Erythroblast (primary cell): ENCODE results near the gene PLXND1.

Experiments
- GATA1 ChIP-seq: IDR thresholded peaks from 2 replicates; pipeline ENCODE4 v1.6.1; 2011; ENCODE audit warnings: low read depth, mild to moderate bottlenecking, control low read depth, low read length, moderate library complexity
- POLR2A ChIP-seq: IDR thresholded peaks from 2 replicates; pipeline ENCODE4 v1.6.1; 2011; ENCODE audit warnings: mild to moderate bottlenecking, low read length

DNA sequence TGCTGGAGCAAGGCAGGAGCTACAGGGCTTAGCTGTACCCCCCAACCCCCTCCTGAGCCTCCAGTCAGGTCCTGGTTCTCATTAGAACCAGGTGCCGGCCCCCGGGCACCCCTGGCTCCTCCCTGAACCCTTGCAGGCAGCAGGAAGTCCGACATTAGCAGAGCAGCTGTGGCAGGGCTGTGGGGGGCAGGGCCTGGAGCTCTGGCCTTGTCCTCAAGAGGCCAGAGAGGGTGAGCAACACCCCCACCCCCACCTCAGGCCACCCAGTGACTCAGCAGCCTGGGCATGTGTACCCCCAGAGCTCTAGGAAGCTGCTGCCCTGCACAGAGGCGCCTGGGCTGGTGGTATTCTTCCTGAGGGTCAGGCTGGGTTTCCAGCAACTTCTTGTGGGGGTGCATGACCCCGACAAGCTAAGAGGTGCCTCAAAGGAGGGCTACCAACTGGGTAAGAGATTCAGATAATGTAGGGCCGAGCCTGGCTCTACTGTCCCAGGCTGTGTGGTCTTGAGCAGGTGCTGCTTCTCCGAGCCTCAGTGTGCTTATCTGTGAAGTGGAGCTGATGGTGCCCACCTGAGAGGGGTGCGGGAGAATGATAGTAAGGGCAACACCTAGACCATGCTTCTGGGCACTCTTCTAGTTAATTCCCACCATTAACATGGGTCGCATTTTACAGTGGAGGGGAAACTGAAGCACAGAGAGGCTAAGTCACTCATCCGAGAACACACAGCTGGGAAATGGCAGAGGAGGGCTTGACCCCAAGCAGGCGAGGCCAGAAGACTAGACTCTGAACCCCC is 47.5 kb downstream of the PLXND1 start:
- TF ChIP-seq POLR2A (no peak), GATA1 (no peak)
